ENCODE measurements around the gene ARG1.

Gene ARG1

GRCh38 chr6:131587909-131588308 lies 14.9 kb downstream of the ARG1 start:
- no peak for DNase-seq

GRCh38 chr6:131588643-131589042 lies 15.6 kb downstream of the ARG1 start:
- DNase-seq = no peak

GRCh38 chr6:131592935-131593334 lies 19.9 kb downstream of the ARG1 start:
- DNase-seq = no peak

- DNase-seq = no peak
Observed at GRCh38 chr6:131594074-131594473, 21.0 kb downstream of the ARG1 start.

- DNase-seq = no peak
Observed at GRCh38 chr6:131597446-131597845, 24.4 kb downstream of the ARG1 start.

- DNase-seq = no peak
Observed at GRCh38 chr6:131600716-131601115, 27.7 kb downstream of the ARG1 start.

- DNase-seq = no peak
Observed at GRCh38 chr6:131602781-131603312, 29.8 kb downstream of the ARG1 start.

- no peak for DNase-seq
Observed at GRCh38 chr6:131613296-131613925, 40.4 kb downstream of the ARG1 start.

GRCh38 chr6:131615275-131615674 lies 42.2 kb downstream of the ARG1 start:
- DNase-seq = no peak

- DNase-seq = peak; percentile 95
Observed at GRCh38 chr6:131627724-131628682, 55.0 kb downstream of the ARG1 start, which contains the start of gene MED23. MED23 (minus strand) TSS chr6:131628242; CDS start chr6:131628049, 193 bp downstream.

- no peak for DNase-seq
Observed at GRCh38 chr6:131628726-131629125, 55.7 kb downstream of the ARG1 start.

- no peak for DNase-seq
Observed at GRCh38 chr6:131629651-131630050, 56.6 kb downstream of the ARG1 start.

GRCh38 chr6:131631625-131632289 lies 58.7 kb downstream of the ARG1 start:
- DNase-seq = no peak

Data from activated T-cell treated with anti-CD3 and anti-CD28 coated beads for 4 hours (primary cell).